Measurements from ENCODE around the gene CASP8AP2.
"Not testable (repeated sequence)": the region's sequence is repeated elsewhere in the genome, so short reads cannot be mapped to it uniquely, and the experiment has no call there.

The CASP8AP2 gene

DNA sequence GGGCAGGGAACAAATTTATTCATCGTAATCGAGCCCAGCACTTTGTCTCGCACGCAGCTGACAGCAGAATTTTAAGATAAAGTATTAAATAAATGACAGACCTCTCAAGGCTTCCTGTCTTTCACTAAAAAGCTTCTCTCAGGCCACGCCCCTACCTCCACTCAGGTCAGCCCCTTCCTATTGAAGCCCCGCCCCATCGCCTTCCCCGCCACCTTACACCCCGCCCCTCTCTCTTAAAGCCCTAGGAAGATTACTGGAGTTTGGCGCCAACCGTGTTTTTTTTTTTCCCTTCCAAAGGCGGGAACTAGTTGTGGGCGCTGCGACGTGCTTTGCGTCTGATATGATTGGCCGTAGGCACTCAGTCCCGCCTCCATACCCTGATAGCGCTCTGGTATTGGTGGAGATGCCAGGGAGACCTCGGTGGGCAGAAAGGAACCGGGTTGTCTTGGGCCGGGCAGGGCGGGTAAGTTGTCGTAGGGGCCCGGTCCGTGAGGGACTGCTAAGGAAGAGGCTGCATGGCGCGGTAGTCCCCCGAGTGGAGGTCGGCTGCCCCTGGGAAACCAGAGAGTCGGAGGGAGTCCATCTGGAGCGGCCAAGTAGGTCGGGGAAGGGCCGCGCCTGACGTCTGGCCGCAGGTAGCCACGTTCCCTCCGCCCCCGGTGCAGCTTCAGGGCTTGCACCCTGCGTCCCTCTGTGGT lies at the start of gene CASP8AP2:
CASP8AP2 (plus strand) TSS at position 409 of the 698 bp plus-strand sequence.
- DNase-seq (ENCODE audit: low read depth in 1 of 2, low spot score in 1 of 2) = peak; percentile 83 to 85

DNA sequence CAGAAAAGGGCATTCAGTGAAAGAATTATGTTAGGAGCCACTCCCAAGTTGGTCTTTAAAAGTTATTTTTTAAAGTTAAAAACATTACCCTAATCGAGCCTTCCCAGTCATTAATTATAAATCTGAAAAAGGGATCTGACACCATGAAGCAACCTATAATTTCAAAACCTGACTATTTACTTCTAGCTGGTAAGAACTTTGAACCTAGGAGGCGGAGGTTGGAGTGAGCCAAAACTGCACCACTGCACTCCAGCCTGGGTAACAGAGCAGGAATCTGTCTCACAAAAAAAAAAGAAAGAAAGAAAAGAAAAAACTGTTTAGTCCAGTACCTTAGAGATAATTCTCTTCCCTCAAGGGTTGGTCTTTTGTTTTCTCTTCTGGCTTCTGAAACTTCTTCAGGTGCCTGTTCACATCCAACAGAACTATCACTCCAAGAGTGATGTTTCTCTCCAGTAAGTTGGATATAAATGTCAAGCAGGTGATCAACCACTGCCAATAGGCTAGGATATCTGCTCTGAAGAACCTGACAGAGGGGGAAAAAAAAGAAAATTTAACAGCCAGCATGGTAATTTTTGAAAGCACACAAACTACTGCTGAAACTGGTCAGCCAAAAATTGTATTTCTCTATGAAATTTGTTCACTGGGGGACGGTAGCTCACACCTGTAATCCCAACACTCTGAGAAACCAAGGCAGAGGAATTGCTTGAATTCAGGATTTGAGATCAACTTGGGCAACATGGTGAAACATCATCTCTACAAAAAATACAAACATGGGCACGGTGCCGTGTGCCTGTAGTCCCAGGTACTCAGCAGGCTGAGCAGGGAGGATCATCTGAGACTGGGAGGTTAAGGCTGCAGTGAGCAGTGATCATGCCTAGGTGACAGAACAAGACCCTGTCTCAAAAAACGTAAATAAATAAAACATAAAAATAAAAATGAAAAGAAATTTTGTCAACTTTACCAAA lies 48.3 kb upstream of the CASP8AP2 start:
- DNase-seq (ENCODE audit: low read depth in 1 of 2, low spot score in 1 of 2) = no peak

DNA sequence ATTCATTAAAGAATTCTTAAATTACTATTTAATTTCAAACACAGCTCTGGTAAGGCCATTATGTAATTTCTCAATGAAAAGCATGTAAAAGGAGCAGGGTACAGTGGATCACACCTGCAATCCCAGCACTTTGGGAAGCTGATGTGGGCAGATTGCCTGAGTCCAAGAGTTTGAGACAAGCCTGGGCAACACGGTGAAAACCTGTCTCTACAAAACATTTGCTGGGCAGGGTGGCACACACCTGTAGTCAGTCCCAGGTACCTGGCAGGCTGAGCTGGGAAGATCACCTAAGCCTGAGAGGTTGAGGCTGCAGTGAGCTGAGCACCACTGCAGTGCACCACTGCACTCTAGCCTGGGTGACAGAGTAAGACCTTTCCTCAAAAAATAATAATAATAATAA lies 47.5 kb upstream of the CASP8AP2 start:
- no peak for DNase-seq (ENCODE audit: low read depth in 1 of 2, low spot score in 1 of 2)

DNA sequence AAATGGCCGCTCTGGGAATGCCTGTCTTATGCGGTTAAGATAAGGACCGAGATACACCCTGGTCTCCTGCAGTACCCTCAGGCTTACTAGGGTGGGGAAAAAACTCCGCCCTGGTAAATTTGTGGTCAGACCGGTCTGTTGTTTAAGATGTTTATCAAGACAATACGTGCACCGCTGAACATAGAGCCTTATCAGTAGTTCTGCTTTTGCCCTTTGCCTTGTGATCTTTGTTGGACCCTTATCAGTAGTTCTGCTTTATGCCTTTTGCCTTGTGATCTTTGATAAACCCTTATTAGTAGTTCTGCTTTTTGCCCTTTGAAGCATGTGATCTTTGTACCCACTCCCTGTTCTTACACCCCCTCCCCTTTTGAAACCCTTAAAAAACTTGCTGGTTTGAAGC lies 46.4 kb upstream of the CASP8AP2 start:
- DNase-seq (ENCODE audit: low read depth in 1 of 2, low spot score in 1 of 2) = not testable (repeated sequence)

DNA sequence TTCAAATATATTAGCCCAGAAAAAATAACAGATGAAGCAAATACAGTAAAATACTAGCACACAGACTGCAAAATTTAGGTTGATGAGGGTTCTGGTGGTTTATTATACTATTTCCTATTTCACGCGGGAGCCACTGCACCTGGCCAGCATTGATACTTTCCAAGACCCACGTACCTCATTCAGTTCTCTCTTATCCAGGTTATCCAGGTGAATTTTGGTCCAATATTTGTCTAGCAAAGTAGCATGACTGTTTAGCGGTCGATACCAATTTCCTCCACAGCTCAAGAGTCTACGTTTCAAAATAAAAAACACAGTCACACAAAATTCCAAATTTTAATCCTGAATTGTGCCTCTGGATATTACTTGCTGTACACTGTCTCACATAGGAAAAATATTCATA lies 44.8 kb upstream of the CASP8AP2 start:
- no peak for DNase-seq (ENCODE audit: low read depth in 1 of 2, low spot score in 1 of 2)

DNA sequence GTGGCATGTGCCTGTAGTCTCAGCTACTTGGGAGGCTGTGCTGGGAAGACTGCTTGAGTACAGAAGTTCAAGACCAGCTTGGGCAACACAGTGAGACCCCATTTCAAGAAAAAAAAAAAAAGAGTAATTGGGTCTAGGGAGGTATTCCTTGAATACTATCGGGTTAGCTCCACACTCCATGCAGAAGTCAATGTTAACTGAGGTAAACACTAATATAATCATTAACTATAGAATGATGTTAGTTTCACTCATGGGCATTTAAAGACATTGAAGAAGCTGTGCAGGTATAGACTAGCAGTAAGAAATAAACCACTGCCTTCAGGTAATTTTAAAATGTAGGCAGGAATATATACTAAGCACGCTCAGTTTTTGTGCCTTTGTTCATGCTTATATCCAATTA lies 42.7 kb upstream of the CASP8AP2 start:
- DNase-seq (ENCODE audit: low read depth in 1 of 2, low spot score in 1 of 2) = no peak

DNA sequence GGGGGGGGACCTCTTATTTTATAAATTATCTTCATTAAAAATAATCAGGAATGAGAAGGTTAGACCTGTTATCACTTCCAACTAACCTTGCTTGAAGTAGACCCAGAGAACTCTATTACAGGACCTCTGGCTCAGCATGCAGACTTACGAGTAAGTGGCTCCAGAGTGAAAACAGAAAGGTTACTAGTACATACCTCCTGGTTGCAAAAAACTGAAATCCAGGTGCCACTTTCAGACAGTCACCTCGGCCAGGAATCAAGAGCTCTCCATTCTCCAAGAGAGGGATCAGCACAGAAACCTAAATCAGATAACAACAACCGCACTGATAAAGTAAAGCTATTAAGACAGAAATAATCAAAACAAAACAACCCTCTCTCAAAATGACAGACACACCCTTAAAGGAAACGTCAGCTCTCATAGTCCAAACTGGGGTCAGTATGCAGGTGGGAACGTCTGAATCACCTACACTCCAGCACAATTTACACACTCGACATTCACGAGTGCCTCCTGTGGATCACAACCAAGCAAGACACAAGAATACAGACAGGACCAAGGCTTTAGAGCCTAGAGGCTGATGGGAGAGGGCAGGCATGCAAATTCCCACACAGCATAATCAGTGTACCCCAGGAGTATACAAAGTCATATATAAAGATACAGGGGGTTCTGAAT lies 41.9 kb upstream of the CASP8AP2 start:
- no peak for DNase-seq (ENCODE audit: low read depth in 1 of 2, low spot score in 1 of 2)

DNA sequence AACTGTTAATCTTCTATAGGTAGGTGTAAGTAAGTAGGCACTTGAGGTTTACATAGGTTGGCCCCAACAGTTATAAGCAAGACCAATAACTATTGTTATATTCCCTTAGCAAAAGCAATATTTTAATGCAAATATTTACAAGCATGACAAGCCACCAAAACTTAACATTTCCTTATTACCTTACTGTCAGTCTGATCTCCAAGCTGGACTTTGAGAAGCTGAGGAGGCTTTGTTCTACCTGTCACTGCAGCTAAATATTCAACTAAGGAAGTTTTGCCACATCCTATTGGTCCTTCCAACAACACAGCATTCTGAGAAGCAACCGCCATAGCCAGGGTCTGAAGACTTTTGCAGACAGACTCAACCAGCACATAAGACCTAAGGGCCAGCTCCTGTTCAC lies 39.7 kb upstream of the CASP8AP2 start:
- no peak for DNase-seq (ENCODE audit: low read depth in 1 of 2, low spot score in 1 of 2)

DNA sequence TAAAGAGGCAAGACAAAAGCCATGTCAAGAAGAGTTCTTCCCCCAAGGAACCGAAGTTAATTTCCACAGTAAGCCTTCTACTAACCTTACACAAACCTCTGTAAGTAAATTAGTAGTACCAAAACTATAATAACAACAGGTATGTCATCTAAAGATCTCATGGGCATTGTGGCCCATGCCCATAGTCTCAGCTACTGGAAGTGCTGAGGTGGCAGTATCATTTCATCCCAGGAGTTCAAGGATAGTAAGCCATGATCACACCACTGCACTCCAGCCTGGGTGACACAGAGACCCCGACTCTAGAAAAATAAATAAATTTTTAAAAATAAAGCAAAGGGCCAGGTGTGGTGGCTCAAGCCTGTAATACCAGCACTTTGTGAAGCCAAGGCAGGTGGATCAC lies 39.3 kb upstream of the CASP8AP2 start:
- no peak for DNase-seq (ENCODE audit: low read depth in 1 of 2, low spot score in 1 of 2)

DNA sequence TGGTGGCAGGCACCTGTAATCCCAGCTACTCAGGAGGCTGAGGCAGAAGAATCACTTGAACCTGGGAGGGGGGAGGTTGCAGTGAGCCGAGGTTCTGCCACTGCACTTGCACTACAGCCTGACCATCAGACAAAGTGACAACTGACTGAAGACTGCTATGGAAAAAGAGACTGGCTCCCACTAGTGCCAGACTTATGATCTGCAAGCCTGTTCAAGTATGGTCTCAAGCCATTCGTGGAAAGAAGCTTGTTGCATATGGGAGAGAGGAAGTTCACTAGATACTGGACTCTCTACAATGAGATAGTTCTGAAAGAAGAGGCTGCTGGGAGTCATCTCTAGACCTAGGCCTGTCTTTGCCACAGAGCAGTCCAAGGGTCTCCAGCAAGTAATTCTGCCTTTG lies 36.8 kb upstream of the CASP8AP2 start:
- no peak for DNase-seq (ENCODE audit: low read depth in 1 of 2, low spot score in 1 of 2)

DNA sequence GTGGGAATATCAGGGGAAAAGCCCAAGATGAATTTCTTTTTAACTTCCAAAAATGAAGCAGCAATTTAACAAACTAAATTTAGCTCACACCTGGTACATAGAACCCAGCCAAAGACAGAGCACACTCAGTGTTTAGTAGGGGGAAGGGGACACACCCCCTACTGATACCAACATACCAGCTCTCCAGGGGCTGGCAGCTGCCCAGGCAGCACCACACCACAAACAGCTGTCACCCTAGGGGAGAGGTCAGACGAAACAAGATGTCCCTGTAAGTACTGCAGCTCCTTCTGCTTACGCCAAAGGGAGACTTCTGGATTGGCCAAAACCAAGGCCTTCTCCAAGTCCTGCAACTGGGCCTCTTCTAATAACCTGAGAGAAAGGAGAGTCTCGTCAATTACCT lies 36.1 kb upstream of the CASP8AP2 start:
- DNase-seq (ENCODE audit: low read depth in 1 of 2, low spot score in 1 of 2) = no peak

DNA sequence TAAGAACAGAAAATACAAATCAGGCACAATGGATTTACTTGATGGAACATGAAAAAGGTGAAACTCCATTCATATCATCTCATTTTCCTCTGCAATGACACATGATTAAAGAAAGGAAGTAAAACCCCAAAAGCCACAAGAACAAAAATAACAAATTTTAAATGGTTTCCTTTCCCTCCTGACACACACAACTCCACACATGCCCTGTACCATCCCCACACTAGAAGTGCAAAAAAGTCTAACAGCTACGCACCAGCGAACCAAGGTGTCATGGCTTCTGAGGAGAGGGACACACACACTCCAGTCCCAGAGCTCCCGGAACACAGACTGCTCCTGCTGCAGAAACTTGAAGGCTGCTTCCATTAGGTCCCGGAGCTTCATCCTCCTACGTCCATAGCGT lies 35.4 kb upstream of the CASP8AP2 start:
- DNase-seq (ENCODE audit: low read depth in 1 of 2, low spot score in 1 of 2) = no peak

DNA sequence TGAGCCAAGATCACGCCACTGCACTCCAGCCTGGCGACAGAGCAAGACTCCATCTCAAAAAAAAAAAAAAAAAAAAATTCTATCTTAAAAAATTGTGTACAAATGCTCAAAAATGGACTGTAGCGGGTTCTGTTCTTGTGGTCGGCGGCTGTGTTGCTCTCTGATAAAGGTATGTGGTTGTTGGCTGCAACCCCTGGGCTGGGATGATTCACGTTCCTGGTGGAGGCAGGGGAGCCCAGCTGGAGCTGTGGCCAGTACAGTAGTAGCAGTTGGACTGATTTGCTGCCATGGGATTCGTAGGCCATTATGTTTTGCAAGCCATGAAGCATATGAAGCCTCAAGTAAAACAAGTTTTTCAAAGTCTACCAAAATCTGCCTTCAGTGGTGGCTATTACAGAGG lies 32.4 kb upstream of the CASP8AP2 start:
- DNase-seq (ENCODE audit: low read depth in 1 of 2, low spot score in 1 of 2) = no peak

DNA sequence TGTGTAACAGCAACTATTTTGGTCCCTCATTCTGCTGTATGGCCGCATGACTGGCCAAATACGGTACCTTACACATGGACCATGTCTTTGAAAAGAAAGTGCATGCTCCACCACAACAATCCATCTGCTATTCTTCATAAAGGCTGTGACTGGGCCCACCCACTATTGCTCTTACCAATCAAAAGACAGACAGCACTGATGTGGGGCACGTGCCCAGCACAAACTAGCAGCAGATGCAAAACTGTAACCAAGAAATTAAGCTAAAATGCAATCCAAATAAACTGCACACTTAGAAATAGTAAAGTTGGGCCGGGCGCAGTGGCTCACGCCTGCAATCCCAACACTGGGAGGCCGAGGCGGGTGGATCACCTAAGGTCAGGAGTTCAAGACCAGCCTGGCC lies 30.6 kb upstream of the CASP8AP2 start:
- no peak for DNase-seq (ENCODE audit: low read depth in 1 of 2, low spot score in 1 of 2)

DNA sequence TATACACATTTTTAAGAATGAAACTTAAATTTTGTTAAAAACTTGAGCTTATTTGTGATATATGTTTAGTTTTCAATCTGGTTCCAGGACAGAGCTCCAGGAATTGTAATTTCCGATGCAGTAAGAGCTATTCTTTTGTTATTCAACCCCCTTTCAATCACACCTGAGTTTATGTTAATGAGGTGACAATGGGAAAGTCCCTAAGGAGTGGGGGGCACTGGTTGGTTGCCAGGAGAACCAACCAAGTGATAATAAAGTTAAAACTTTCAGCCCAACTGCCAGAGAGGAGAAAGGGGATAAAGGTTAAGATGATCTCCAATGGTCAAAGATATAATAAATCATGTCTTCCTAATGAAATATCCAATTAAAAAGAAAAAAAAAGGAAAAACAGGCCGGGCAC lies 29.9 kb upstream of the CASP8AP2 start:
- no peak for DNase-seq (ENCODE audit: low read depth in 1 of 2, low spot score in 1 of 2)

DNA sequence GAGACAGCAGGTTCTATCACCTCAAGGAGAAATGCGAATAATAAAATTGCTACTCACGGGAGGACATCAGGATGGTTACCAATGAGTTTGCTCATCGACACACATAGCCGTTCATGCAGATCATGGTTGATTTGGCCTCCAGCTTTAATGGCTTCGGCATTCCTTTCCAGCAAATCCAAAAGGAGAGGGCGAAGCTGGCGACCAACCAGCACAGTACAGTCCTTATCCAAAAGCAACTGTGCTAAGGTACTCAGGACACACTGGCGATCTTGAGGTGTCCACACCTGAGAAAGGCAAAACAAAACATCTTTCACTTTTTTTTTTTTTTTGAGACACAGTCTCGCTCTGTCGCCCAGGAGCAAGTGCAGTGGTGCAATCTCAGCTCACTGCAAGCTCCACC lies 26.4 kb upstream of the CASP8AP2 start:
- no peak for DNase-seq (ENCODE audit: low read depth in 1 of 2, low spot score in 1 of 2)

DNA sequence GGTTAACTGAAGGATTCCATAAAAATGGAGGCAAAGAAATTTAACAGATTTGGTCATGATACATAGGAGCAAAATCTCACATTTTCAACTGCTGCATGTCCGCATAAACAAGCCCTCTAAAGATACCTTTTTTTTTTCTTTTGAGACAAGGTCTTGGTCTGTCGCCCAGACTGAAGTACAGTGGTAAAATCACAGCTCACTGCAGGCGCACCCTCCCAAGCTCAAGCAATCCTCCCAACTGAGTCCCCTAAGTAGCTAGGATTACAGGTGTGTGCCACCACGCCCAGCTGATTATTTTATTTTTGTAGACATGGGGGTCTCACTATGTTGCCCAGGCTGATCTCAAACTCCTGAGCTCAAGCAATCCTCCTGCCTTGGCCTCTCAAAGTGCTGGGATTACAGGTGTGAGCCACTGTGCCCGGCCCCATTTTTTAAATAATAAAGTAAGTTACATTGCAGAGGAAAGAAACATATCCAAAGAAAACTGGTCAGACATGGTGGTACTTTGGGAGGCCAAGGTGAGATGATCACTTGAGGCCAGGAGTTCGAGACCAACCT lies 23.8 kb upstream of the CASP8AP2 start:
- no peak for DNase-seq (ENCODE audit: low read depth in 1 of 2, low spot score in 1 of 2)

DNA sequence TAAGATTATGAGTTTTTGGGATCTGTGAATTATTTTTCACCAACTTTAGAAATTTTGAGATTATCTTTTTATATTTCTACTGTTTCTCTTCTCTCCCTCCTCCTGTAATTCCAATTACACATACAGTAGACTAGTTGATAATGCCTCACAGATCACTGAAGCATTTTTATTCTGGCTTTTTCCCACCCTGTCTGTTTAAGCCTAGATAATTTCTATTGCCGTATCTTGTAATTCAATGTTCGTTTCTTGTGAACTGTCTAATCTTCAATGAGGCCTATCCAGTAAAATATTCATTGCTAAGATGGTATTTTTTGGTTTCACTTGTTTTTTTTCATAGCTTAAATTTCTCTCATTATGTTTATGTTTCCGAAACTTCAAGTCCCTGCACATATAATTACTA lies 22.1 kb upstream of the CASP8AP2 start:
- DNase-seq (ENCODE audit: low read depth in 1 of 2, low spot score in 1 of 2) = no peak

DNA sequence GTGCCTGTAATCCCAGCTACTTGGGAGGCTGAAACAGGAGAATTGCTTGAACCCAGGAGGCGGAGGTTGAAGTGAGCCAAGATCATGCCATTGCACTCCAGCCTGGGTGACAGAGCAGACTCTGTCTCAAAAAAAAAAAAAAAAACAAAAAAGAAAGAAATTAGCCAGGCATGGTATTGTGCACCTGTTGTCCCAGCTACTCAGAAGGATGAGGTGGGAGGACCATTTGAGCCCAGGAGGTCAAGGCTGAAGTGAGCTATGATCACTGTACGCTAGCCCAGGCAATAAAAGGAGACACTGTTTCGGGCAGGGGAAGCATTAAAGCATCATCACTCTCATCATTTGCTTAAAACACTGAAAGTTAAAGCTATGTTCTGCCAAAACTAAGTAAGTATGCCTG lies 16.3 kb upstream of the CASP8AP2 start:
- not testable (repeated sequence) for DNase-seq (ENCODE audit: low read depth in 1 of 2, low spot score in 1 of 2)

DNA sequence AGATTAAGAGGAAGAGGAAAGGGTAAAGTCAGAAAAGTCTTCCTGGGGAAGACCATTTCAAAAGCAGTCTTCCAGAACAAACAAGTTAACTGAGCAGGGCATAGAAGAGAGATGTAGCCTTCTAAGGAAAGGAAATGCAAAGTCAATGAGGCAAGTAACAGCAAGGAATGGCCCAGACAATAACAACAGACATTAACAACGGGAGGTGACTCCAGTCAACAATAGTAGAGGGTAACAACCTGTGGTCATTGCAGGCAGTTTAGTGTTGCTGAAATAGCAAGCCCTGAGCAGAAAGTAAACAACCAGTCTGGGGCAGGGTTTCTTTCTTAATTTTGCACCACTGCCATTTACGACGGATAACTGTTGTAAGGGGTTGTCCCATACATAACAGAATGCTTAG lies 12.2 kb upstream of the CASP8AP2 start:
- DNase-seq (ENCODE audit: low read depth in 1 of 2, low spot score in 1 of 2) = no peak

DNA sequence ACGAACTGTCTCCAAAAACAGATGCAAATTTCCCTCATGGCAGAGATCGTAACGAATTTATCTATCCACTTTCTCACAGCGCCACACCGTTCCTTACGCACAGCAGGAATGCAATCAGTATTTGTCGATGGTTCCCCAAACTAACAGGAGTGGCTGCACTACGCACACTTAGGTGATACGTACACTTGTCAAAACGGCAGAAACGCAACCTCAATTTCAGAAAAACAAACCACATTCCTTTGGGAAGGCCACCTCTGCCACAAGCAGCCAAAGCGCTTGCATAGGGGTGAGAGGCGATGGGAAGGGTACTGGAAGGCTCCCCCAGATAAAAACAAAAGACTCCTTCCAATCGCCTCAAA lies 10.7 kb upstream of the CASP8AP2 start:
- DNase-seq (ENCODE audit: low read depth in 1 of 2, low spot score in 1 of 2) = no peak

Measured in stimulated activated CD4-positive, alpha-beta T cell treated with anti-CD3 and anti-CD28 coated beads, Interleukin-15, amount 100 ng/mL, for 1 hour (primary cell).